Lung (tissue), 12 donors: ENCODE results near the gene FDXACB1. TPM values are rescaled to one million over a fixed set of nuclear protein-coding genes. Genes with fewer than 3 reads are reported as not detected.

Source experiments
- ATAC-seq: fragments of 200-7000 bp; cut with Tn5 transposase; one replicate; pipeline ENCODE4 v1.9.1; 2020; ENCODE audit warnings: moderate number of reproducible peaks; ENCODE audit not compliant: insufficient read depth, low FRiP score
- DNase-seq, 3 donors: peaks; one replicate each; pipeline ENCODE4 v3.0.0-alpha.2; 2013 to 2017
- H3K27ac ChIP-seq, 2 donors: one replicate each; pipeline ENCODE4 v1.5.1; 2013; ENCODE audit warnings: mild to moderate bottlenecking in 2 of 2, moderate library complexity in 2 of 2, control low read depth in 1 of 2, inconsistent platforms in 1 of 2, low read depth in 1 of 2, low read length in 1 of 2
- H3K27me3 ChIP-seq, 3 donors: one replicate each; pipeline ENCODE4 v1.5.1; 2013; ENCODE audit warnings: low read length in 2 of 3; ENCODE audit not compliant: control insufficient read depth in 3 of 3, insufficient read depth in 3 of 3
- H3K36me3 ChIP-seq, 4 donors: one replicate each; pipeline ENCODE4 v1.5.1; 2013; ENCODE audit warnings: low read length in 4 of 4, mild to moderate bottlenecking in 1 of 4, moderate library complexity in 1 of 4; ENCODE audit not compliant: control insufficient read depth in 4 of 4, insufficient read depth in 4 of 4
- H3K4me1 ChIP-seq, 5 donors: one replicate each; pipeline ENCODE4 v1.5.1; 2013; ENCODE audit warnings: low read length in 5 of 5, mild to moderate bottlenecking in 2 of 5, moderate library complexity in 1 of 5; ENCODE audit not compliant: control insufficient read depth in 5 of 5, insufficient read depth in 5 of 5
- H3K4me3 ChIP-seq: one replicate; pipeline ENCODE4 v1.5.1; 2013; ENCODE audit warnings: mild to moderate bottlenecking, control low read depth, moderate library complexity
- H3K9ac ChIP-seq, 2 donors: one replicate each; pipeline ENCODE4 v1.5.1; 2013; ENCODE audit warnings: low read length in 2 of 2, control low read depth in 1 of 2; ENCODE audit not compliant: insufficient read depth in 1 of 2
- H3K9me3 ChIP-seq, 4 donors: one replicate each; pipeline ENCODE4 v1.5.1; 2013; ENCODE audit warnings: low read length in 3 of 4, mild to moderate bottlenecking in 1 of 4, moderate library complexity in 1 of 4; ENCODE audit not compliant: control insufficient read depth in 4 of 4, insufficient read depth in 3 of 4
- WGBS, 2 donors: extraction: QIAGEN DNeasy Blood & Tissue Kit; methylation state at CpG; one replicate each; pipeline ENCODE4 v1.1.7; 2013; 5-methylcytosine and 5-hydroxymethylcytosine counted together
- polyA plus RNA-seq, 2 donors: library from polyadenylated mRNA; stranded (reverse); fragments of 200-250 nt; gene quantifications; one replicate each; pipeline ENCODE4 v1.2.1, GENCODE V29; 2013
- total RNA-seq, 2 donors: library from RNA; depleted of rRNA in 1 of 2; stranded (reverse); fragments of >200 nt in 1 of 2; gene quantifications; one replicate each; pipeline ENCODE4 v1.2.1, GENCODE V29; 2014 to 2021
- TF ChIP-seq, protein P1 (sequence below): IDR thresholded peaks from 2 replicates; pipeline ENCODE4 v1.5.1; 2012; ENCODE audit warnings: mild to moderate bottlenecking; ENCODE audit errors: control extremely low read depth, extremely low read depth
- donor health status: control.
- donor health status: control.
- donor health status: Bipolar disorder and iron deficiency.
- donor health status: healthy.
- donor health status: DM: yes; HTN: yes; CAD: no.

The FDXACB1 gene
- total and polyA plus RNA-seq, 4 donors = 2.2 to 2.7 (median 2.4) TPM

DNA sequence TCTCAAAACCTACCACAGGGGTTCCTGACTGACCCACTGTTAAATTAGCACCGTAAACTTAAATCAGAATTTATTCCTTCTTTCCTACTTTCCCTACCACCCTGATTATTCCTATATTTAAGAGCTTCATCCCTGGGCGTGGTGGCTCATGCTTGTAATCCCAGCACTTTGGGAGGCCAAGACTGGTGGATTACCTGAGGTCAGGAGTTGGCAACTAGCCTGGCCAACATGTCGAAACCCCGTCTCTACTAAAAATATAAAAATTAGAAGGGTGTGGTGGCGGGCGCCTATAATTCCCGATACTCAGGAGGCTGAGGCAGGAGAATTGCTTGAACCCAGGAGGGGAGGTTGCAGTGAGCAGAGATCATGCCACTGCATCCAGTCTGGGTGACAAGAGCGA is 27.9 kb downstream of the FDXACB1 start:
- ATAC-seq (no peak), DNase-seq (no peak)
- Histone ChIP-seq H3K9ac (no peak overlapping the region), H3K9me3 (no peaks in the 10 kb centered on the region), H3K27me3 (no peaks in the 10 kb centered on the region), H3K4me1 (no peaks in the 10 kb centered on the region), H3K36me3 (peaks cover 10 to 34% (median 13%) of the 10 kb centered on the region in 4 donors), H3K4me3 (no peak overlapping the region), H3K27ac (no peak overlapping the region)
- 92 to 93% methylated on average over 8 of the region's 8 CpGs for WGBS, 2 donors
- TF ChIP-seq, protein P1, sequence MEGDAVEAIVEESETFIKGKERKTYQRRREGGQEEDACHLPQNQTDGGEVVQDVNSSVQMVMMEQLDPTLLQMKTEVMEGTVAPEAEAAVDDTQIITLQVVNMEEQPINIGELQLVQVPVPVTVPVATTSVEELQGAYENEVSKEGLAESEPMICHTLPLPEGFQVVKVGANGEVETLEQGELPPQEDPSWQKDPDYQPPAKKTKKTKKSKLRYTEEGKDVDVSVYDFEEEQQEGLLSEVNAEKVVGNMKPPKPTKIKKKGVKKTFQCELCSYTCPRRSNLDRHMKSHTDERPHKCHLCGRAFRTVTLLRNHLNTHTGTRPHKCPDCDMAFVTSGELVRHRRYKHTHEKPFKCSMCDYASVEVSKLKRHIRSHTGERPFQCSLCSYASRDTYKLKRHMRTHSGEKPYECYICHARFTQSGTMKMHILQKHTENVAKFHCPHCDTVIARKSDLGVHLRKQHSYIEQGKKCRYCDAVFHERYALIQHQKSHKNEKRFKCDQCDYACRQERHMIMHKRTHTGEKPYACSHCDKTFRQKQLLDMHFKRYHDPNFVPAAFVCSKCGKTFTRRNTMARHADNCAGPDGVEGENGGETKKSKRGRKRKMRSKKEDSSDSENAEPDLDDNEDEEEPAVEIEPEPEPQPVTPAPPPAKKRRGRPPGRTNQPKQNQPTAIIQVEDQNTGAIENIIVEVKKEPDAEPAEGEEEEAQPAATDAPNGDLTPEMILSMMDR = no peak

GRCh38 chr11:111849631-111850030 is 29.3 kb downstream of the FDXACB1 start:
- TF ChIP-seq, protein P1 = no peak
- Histone ChIP-seq H3K27ac (no peak overlapping the region), H3K36me3 (peaks cover 10 to 36% (median 12%) of the 10 kb centered on the region in 4 donors), H3K9me3 (no peaks in the 10 kb centered on the region), H3K9ac (no peak overlapping the region), H3K4me3 (no peak overlapping the region), H3K4me1 (no peaks in the 10 kb centered on the region), H3K27me3 (no peaks in the 10 kb centered on the region)
- WGBS, 2 donors = 98 to 99% methylated on average over 3 of the region's 3 CpGs
- ATAC-seq (no peak), DNase-seq (no peak)

- H3K27me3 ChIP-seq = no peaks in the 10 kb centered on the region
- peaks cover 8 to 37% (median 11%) of the 10 kb centered on the region in 4 donors for H3K36me3 ChIP-seq
- no peak overlapping the region for H3K9ac ChIP-seq
- H3K4me3 ChIP-seq = no peak overlapping the region
- no peaks in the 10 kb centered on the region for H3K4me1 ChIP-seq
- DNase-seq (no peak), ATAC-seq (no peak)
- H3K27ac ChIP-seq = no peak overlapping the region
- TF ChIP-seq, protein P1 = no peak
- no peaks in the 10 kb centered on the region for H3K9me3 ChIP-seq
- 42 to 70% methylated on average over 1 of the region's 1 CpG for WGBS, 2 donors
Measured at GRCh38 chr11:111846636-111847035, 32.3 kb downstream of the FDXACB1 start.

GRCh38 chr11:111846063-111846462 is 32.9 kb downstream of the FDXACB1 start:
- TF ChIP-seq, protein P1 = no peak
- Histone ChIP-seq H3K27me3 (no peaks in the 10 kb centered on the region), H3K4me3 (no peak overlapping the region), H3K36me3 (peaks cover 8 to 37% (median 11%) of the 10 kb centered on the region in 4 donors), H3K9ac (no peak overlapping the region), H3K4me1 (peaks cover 0 to 3% (median 0%) of the 10 kb centered on the region in 5 donors), H3K27ac (no peak overlapping the region), H3K9me3 (no peaks in the 10 kb centered on the region)
- whole genome bisulfite sequencing, 2 donors = 66 to 81% methylated on average over 2 of the region's 2 CpGs
- DNase-seq (no peak), ATAC-seq (no peak)
